GM23338 (cell line): ENCODE results near the gene MTF1.

Experiments
- EZH2 ChIP-seq: fragments of 200-600 bp; sonication (generic); IDR thresholded peaks from one replicate; pipeline ENCODE4 v1.8.0; 2017; ENCODE audit warnings: antibody characterized with exemption, mild to moderate bottlenecking, low read depth; ENCODE audit not compliant: unreplicated experiment
- JUNB ChIP-seq: IDR thresholded peaks from one replicate; pipeline ENCODE4 v1.6.1; 2016; ENCODE audit warnings: antibody characterized with exemption; ENCODE audit not compliant: unreplicated experiment
- POLR2AphosphoS5 ChIP-seq: IDR thresholded peaks from 2 replicates; pipeline ENCODE4 v1.6.1; 2016; ENCODE audit warnings: antibody characterized with exemption, low read depth
- TF ChIP-seq, protein P1 (sequence below), 2 experiments: fragments of 200-600 bp in 1 of 2; sonication (generic) in 1 of 2; conservative IDR thresholded peaks; 2 replicates each; pipeline versions ENCODE4 v1.5.1 to v1.6.1; 2016 to 2017; ENCODE audit warnings: antibody characterized with exemption in 2 of 2, low read depth in 2 of 2, mild to moderate bottlenecking in 2 of 2, moderate library complexity in 1 of 2
- TF ChIP-seq, protein P2 (sequence below): fragments of 250-450 bp; sonication (Bioruptor Pico); IDR thresholded peaks from 2 replicates; pipeline ENCODE4 v1.5.0; 2020; ENCODE audit warnings: mild to moderate bottlenecking, moderate library complexity

DNA sequence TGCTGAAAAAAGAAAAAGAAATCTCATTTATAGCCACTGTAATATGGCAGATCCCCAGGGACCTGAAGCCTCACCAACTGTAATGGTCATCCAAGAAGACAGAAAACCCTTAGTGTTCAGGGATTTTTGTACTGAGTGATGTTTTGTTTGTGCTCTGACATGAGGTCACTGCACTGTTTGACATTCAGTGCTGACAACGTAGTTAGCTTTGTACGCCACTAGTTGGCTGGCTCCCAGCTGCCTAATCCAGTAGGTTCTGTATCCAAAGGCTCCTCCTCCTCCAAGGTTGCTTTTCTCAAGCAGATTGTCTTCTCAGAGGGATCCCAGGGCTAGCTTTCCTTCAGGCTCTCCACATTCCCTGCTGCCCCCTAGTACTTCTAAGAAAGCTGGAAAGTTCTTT, 41.9 kb downstream of the MTF1 start:
- TF ChIP-seq POLR2AphosphoS5 (no peak), EZH2 (no peak), JUNB (no peak)
- TF ChIP-seq, protein P1, sequence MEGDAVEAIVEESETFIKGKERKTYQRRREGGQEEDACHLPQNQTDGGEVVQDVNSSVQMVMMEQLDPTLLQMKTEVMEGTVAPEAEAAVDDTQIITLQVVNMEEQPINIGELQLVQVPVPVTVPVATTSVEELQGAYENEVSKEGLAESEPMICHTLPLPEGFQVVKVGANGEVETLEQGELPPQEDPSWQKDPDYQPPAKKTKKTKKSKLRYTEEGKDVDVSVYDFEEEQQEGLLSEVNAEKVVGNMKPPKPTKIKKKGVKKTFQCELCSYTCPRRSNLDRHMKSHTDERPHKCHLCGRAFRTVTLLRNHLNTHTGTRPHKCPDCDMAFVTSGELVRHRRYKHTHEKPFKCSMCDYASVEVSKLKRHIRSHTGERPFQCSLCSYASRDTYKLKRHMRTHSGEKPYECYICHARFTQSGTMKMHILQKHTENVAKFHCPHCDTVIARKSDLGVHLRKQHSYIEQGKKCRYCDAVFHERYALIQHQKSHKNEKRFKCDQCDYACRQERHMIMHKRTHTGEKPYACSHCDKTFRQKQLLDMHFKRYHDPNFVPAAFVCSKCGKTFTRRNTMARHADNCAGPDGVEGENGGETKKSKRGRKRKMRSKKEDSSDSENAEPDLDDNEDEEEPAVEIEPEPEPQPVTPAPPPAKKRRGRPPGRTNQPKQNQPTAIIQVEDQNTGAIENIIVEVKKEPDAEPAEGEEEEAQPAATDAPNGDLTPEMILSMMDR (conservative IDR thresholded peaks at IDR 0.05; ENCODE audit: low read depth in 2 of 2) = peak in 1 of 2 experiments; percentile 14; a peak in 1 of 4 replicates
- TF ChIP-seq, protein P2, sequence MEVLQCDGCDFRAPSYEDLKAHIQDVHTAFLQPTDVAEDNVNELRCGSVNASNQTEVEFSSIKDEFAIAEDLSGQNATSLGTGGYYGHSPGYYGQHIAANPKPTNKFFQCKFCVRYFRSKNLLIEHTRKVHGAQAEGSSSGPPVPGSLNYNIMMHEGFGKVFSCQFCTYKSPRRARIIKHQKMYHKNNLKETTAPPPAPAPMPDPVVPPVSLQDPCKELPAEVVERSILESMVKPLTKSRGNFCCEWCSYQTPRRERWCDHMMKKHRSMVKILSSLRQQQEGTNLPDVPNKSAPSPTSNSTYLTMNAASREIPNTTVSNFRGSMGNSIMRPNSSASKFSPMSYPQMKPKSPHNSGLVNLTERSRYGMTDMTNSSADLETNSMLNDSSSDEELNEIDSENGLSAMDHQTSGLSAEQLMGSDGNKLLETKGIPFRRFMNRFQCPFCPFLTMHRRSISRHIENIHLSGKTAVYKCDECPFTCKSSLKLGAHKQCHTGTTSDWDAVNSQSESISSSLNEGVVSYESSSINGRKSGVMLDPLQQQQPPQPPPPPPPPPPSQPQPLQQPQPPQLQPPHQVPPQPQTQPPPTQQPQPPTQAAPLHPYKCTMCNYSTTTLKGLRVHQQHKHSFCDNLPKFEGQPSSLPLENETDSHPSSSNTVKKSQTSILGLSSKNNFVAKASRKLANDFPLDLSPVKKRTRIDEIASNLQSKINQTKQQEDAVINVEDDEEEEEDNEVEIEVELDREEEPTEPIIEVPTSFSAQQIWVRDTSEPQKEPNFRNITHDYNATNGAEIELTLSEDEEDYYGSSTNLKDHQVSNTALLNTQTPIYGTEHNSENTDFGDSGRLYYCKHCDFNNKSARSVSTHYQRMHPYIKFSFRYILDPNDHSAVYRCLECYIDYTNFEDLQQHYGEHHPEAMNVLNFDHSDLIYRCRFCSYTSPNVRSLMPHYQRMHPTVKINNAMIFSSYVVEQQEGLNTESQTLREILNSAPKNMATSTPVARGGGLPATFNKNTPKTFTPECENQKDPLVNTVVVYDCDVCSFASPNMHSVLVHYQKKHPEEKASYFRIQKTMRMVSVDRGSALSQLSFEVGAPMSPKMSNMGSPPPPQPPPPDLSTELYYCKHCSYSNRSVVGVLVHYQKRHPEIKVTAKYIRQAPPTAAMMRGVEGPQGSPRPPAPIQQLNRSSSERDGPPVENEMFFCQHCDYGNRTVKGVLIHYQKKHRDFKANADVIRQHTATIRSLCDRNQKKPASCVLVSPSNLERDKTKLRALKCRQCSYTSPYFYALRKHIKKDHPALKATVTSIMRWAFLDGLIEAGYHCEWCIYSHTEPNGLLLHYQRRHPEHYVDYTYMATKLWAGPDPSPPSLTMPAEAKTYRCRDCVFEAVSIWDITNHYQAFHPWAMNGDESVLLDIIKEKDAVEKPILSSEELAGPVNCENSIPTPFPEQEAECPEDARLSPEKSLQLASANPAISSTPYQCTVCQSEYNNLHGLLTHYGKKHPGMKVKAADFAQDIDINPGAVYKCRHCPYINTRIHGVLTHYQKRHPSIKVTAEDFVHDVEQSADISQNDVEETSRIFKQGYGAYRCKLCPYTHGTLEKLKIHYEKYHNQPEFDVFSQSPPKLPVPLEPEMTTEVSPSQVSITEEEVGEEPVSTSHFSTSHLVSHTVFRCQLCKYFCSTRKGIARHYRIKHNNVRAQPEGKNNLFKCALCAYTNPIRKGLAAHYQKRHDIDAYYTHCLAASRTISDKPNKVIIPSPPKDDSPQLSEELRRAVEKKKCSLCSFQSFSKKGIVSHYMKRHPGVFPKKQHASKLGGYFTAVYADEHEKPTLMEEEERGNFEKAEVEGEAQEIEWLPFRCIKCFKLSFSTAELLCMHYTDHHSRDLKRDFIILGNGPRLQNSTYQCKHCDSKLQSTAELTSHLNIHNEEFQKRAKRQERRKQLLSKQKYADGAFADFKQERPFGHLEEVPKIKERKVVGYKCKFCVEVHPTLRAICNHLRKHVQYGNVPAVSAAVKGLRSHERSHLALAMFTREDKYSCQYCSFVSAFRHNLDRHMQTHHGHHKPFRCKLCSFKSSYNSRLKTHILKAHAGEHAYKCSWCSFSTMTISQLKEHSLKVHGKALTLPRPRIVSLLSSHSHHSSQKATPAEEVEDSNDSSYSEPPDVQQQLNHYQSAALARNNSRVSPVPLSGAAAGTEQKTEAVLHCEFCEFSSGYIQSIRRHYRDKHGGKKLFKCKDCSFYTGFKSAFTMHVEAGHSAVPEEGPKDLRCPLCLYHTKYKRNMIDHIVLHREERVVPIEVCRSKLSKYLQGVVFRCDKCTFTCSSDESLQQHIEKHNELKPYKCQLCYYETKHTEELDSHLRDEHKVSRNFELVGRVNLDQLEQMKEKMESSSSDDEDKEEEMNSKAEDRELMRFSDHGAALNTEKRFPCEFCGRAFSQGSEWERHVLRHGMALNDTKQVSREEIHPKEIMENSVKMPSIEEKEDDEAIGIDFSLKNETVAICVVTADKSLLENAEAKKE (CRISPR knock-in tag) = no peak
